ENCODE data around the gene CHST7.

DNA sequence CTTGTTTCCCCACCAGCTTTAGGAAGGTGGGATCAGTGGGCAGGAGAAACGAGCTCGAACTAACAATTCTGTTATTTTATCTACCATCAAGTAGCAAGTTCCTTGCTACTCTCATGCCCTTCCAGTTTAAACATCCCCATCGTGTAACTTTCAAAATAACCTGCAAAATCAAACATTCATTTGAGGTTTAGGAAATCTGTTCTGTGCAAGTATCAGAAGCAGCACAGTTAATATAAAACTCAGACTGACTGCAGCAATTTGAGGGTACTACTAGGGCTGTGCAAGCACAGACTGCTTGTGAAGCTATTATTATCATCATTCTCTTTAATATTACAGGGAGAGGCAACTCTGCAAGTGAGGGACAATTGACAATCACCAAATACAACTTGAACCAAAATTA is 48.0 kb downstream of the CHST7 start:
- TF ChIP-seq, protein P1, sequence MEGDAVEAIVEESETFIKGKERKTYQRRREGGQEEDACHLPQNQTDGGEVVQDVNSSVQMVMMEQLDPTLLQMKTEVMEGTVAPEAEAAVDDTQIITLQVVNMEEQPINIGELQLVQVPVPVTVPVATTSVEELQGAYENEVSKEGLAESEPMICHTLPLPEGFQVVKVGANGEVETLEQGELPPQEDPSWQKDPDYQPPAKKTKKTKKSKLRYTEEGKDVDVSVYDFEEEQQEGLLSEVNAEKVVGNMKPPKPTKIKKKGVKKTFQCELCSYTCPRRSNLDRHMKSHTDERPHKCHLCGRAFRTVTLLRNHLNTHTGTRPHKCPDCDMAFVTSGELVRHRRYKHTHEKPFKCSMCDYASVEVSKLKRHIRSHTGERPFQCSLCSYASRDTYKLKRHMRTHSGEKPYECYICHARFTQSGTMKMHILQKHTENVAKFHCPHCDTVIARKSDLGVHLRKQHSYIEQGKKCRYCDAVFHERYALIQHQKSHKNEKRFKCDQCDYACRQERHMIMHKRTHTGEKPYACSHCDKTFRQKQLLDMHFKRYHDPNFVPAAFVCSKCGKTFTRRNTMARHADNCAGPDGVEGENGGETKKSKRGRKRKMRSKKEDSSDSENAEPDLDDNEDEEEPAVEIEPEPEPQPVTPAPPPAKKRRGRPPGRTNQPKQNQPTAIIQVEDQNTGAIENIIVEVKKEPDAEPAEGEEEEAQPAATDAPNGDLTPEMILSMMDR (IDR thresholded peaks at IDR 0.05), result no peak
- TF ChIP-seq POLR2A (IDR thresholded peaks at IDR 0.05), result no peak

All from uterus (tissue), 2 donors.